Neural crest cell (in vitro differentiated cells): Measurements from ENCODE around the gene PRR19. TPM values are rescaled to one million over a fixed set of nuclear protein-coding genes. Genes with fewer than 3 reads are reported as not detected.

Experiments used
- DNase-seq: peaks from one replicate; pipeline ENCODE4 v3.0.0; 2021; ENCODE audit warnings: low read depth, mixed read lengths, low spot score
- H3K27ac Mint-ChIP-seq: one replicate; pipeline ENCODE4 v1.8.0; 2021; ENCODE audit warnings: mild to moderate bottlenecking, mixed read lengths; ENCODE audit not compliant: unreplicated experiment
- H3K27me3 Mint-ChIP-seq: 2 replicates; pipeline ENCODE4 v1.8.0; 2021; ENCODE audit warnings: low read depth, mild to moderate bottlenecking, mixed read lengths
- H3K36me3 Mint-ChIP-seq: 2 replicates; pipeline ENCODE4 v1.8.0; 2021; ENCODE audit warnings: low read depth, mild to moderate bottlenecking, mixed read lengths
- H3K4me1 Mint-ChIP-seq: 2 replicates; pipeline ENCODE4 v1.8.0; 2021; ENCODE audit warnings: mixed read lengths
- H3K4me3 Mint-ChIP-seq: one replicate; pipeline ENCODE4 v1.8.0; 2021; ENCODE audit warnings: mild to moderate bottlenecking, mixed read lengths
- H3K9me3 Mint-ChIP-seq: 2 replicates; pipeline ENCODE4 v1.8.0; 2021; ENCODE audit warnings: mixed read lengths
- total RNA-seq: library from RNA; stranded (reverse); gene quantifications from 2 replicates; pipeline ENCODE4 v1.2.1, GENCODE V29; 2021
- TF ChIP-seq, protein P1 (sequence below): fragments of 200-600 bp; sonication (generic); conservative IDR thresholded peaks from 2 replicates; pipeline ENCODE4 v1.5.0; 2021; ENCODE audit warnings: antibody characterized with exemption, mild to moderate bottlenecking

The PRR19 gene
- total RNA-seq, 1 donor from 2014 or later: 2.8 TPM

DNA sequence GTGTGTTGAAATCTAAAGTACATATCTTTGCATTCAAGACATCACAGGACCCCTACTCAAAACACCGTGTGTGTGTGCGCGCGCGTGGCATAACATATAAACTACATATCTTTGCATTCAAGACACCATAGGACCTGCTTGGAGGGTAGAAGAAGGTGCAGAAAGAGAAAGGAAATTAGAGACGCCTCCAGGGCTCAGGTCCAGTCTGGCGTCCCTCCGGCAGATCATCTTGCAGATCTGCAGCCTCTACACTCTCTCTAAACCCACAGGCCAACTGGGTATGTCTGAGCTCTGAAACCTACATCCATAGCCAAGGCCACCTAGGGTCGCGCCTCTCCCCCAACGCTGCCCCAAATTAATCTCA, 1.2 kb downstream of the PRR19 start:
- H3K9me3 Mint-ChIP-seq: peaks cover 3% of the 10 kb centered on the region
- no peak for DNase-seq
- H3K4me1 Mint-ChIP-seq: peaks cover 35% of the 10 kb centered on the region
- TF ChIP-seq, protein P1, sequence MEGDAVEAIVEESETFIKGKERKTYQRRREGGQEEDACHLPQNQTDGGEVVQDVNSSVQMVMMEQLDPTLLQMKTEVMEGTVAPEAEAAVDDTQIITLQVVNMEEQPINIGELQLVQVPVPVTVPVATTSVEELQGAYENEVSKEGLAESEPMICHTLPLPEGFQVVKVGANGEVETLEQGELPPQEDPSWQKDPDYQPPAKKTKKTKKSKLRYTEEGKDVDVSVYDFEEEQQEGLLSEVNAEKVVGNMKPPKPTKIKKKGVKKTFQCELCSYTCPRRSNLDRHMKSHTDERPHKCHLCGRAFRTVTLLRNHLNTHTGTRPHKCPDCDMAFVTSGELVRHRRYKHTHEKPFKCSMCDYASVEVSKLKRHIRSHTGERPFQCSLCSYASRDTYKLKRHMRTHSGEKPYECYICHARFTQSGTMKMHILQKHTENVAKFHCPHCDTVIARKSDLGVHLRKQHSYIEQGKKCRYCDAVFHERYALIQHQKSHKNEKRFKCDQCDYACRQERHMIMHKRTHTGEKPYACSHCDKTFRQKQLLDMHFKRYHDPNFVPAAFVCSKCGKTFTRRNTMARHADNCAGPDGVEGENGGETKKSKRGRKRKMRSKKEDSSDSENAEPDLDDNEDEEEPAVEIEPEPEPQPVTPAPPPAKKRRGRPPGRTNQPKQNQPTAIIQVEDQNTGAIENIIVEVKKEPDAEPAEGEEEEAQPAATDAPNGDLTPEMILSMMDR: no peak
- H3K27ac Mint-ChIP-seq: peak overlapping the region; percentile 53
- H3K4me3 Mint-ChIP-seq: peak overlapping the region; percentile 97
- peaks cover 9% of the 10 kb centered on the region for H3K36me3 Mint-ChIP-seq
- peaks cover 6% of the 10 kb centered on the region for H3K27me3 Mint-ChIP-seq

DNA sequence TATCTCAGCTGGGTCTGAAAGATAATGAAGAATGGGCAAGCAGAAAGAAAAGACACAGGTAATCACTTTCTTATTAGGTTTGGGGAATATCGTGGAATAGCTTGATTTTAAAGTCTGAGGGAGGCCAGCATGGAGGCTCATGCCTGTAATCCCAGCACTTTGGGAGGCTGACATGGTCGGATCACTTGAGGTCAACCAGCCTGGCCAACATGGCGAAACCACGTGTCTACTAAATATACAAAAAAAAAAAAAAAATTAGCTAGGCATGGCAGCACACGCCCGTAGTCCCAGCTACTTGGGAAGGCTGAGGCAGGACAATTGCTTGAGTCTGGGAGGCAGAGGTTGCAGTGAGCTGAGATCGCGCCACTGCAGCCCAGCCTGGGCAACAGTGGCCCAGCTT, 1.9 kb downstream of the PRR19 start:
- Mint-ChIP-seq H3K27ac (no peak overlapping the region), H3K4me1 (peaks cover 36% of the 10 kb centered on the region), H3K4me3 (peak overlapping the region; percentile 44), H3K27me3 (peaks cover 6% of the 10 kb centered on the region), H3K36me3 (peaks cover 9% of the 10 kb centered on the region), H3K9me3 (peaks cover 3% of the 10 kb centered on the region)
- TF ChIP-seq, protein P1: no peak
- no peak for DNase-seq

DNA sequence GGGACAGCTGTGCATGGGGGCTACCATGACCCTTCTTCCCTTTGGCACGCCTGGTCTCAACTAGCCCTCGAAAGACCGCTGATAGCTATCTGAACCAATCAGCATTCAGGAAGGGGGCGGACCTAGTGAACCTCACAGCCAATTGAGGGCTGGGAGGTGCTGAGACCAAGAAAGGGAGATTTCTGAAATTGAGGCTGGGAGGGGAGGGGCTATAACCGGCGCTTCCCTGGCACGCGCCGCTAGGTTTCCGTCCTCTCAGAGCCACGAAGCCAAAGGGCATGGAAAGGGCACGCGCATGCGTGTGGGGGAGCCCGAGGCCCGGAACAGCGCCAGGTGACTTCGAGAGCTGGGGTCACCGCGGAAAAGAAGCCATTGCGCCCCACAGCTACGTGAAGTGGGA, 4.7 kb downstream of the PRR19 start:
- H3K27ac Mint-ChIP-seq: no peak overlapping the region
- H3K27me3 Mint-ChIP-seq: peaks cover 6% of the 10 kb centered on the region
- no peak for DNase-seq
- H3K4me1 Mint-ChIP-seq: peaks cover 25% of the 10 kb centered on the region
- TF ChIP-seq, protein P1: no peak
- H3K36me3 Mint-ChIP-seq: peaks cover 2% of the 10 kb centered on the region
- no peak overlapping the region for H3K4me3 Mint-ChIP-seq
- peaks cover 3% of the 10 kb centered on the region for H3K9me3 Mint-ChIP-seq

DNA sequence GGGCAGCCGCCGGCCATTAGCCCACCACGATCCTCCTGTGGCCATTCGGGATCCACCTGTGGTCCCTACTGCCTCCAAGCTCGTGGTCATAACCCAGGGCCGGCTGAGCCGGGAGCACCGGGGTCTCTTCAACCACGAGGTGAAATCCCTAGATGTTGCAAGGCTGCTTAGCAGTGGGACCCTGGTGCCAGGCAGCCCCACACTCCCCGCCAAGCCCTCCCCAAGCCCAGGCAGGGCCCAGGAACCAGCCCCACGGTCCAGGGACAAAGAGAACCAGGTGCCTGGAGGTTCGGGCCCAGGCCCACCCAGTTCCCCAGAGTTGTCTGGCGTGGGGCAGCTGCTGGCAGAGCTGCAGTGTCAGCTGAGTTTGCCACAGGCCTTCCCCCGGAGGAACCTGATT, 7.8 kb downstream of the PRR19 start:
- DNase-seq: no peak
- Mint-ChIP-seq H3K36me3 (no peaks in the 10 kb centered on the region), H3K4me3 (peak overlapping the region; percentile 38), H3K27ac (no peak overlapping the region), H3K27me3 (peaks cover 10% of the 10 kb centered on the region), H3K4me1 (peaks cover 23% of the 10 kb centered on the region), H3K9me3 (peaks cover 3% of the 10 kb centered on the region)
- TF ChIP-seq, protein P1: no peak

DNA sequence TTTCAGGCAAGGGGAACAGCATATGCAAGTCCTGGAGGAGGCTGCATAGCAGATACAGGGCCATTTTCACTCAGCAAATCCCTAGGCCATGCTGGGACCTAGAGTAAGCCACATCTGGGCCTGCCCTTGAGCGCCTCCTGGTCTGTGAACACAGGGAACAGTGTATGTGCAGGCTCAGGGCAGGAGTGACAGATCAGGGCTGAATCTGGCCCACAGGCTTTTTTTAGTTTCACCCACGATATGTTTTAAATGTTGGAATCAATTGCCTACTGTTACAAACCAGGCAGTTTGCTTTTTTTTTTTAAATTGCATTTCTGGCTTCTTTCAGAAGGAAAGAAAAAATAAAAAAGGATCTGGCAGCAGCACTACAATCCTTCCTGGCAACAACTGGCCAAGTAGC, 9.7 kb downstream of the PRR19 start:
- TF ChIP-seq, protein P1: no peak
- H3K9me3 Mint-ChIP-seq: peaks cover 3% of the 10 kb centered on the region
- H3K4me1 Mint-ChIP-seq: peaks cover 26% of the 10 kb centered on the region
- H3K27ac Mint-ChIP-seq: no peak overlapping the region
- H3K4me3 Mint-ChIP-seq: peak overlapping the region; percentile 76
- DNase-seq: no peak
- H3K36me3 Mint-ChIP-seq: no peaks in the 10 kb centered on the region
- H3K27me3 Mint-ChIP-seq: peaks cover 17% of the 10 kb centered on the region

DNA sequence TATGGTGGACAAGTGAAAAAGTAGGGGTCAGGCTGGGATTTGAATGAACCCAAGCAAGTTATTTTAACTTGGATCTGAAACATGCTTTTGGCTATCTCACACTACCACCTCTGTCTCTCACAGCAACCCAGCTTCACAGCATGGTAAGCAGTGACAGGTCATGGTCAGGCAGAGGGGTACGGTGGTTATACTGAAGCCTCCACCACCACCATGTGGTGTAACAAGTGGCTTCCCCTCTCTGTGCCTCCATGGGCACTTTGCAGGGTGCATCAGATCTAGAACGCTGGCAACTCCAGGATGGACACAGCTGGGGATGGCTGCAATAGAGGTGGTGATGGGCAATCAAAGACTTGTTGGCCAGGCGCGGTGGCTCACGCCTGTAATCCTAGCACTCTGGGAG, 10.4 kb downstream of the PRR19 start:
- Mint-ChIP-seq H3K27me3 (peaks cover 21% of the 10 kb centered on the region), H3K4me1 (peaks cover 31% of the 10 kb centered on the region), H3K36me3 (no peaks in the 10 kb centered on the region), H3K4me3 (peak overlapping the region; percentile 76), H3K9me3 (no peaks in the 10 kb centered on the region), H3K27ac (no peak overlapping the region)
- no peak for DNase-seq
- TF ChIP-seq, protein P1: no peak
